Activated naive CD4-positive, alpha-beta T cell treated with anti-CD3 and anti-CD28 coated beads, Interleukin-2, amount 50 U/mL, for 24 hours (primary cell): ENCODE results near the gene MT1E.
A peak's percentile ranks its signal among the peaks of the same experiment; 100 is the strongest.

Source experiments
- H3K27ac Mint-ChIP-seq: one replicate; pipeline ENCODE4 v1.8.0; 2021; ENCODE audit warnings: mild to moderate bottlenecking, mixed read lengths
- H3K27me3 Mint-ChIP-seq: one replicate; pipeline ENCODE4 v1.8.0; 2021; ENCODE audit warnings: mixed read lengths
- H3K36me3 Mint-ChIP-seq: one replicate; pipeline ENCODE4 v1.8.0; 2021; ENCODE audit warnings: mixed read lengths
- H3K4me1 Mint-ChIP-seq: one replicate; pipeline ENCODE4 v1.8.0; 2021; ENCODE audit warnings: mixed read lengths
- H3K4me3 Mint-ChIP-seq: one replicate; pipeline ENCODE4 v1.8.0; 2021; ENCODE audit warnings: mild to moderate bottlenecking, mixed read lengths
- H3K9me3 Mint-ChIP-seq: one replicate; pipeline ENCODE4 v1.8.0; 2021; ENCODE audit warnings: mixed read lengths

Gene MT1E

DNA sequence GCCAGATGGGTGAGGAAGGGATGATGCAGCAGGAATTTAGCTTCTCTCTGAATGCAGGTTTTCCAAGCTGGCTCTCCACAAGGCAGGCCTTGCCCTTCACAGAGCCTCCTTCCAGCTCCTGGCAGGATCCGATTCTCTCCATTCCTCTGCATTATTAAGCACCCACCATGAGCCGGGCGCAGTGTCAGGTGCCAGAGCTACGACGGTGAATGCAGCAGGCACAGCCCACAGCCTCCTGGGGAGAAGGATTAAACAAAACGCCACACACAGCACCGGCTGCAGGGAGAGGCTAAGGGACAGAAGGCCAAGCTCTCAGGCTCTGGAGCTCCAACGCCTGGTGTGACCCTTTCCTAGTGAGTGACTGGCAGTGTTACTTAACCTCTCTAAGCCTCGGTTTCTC lies 24.3 kb upstream of the MT1E start:
- no peaks in the 10 kb centered on the region for H3K27me3 Mint-ChIP-seq
- no peak overlapping the region for H3K27ac Mint-ChIP-seq
- no peak overlapping the region for H3K4me3 Mint-ChIP-seq
- no peaks in the 10 kb centered on the region for H3K36me3 Mint-ChIP-seq
- no peaks in the 10 kb centered on the region for H3K9me3 Mint-ChIP-seq
- peaks cover 8% of the 10 kb centered on the region for H3K4me1 Mint-ChIP-seq

DNA sequence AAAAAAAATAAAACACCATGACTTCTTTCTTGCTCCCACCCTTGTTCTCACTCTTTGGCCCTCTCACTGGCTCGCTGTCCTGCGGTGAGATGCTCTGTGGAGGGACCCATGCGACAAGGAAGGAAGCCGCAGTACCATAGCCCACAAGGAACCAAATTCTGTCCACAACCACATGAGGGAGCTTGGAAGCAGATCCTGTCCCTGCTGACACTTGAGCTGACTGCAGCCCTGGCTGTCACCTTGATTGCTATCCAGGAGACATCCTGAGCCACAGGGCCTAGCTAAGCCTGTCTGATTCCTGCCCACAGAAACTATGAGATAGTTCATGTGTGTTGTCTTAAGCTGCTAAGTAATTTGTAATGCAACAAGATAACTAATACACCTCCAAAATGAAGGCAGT lies 22.0 kb upstream of the MT1E start:
- Mint-ChIP-seq H3K27me3 (no peaks in the 10 kb centered on the region), H3K9me3 (no peaks in the 10 kb centered on the region), H3K4me1 (peaks cover 26% of the 10 kb centered on the region)

DNA sequence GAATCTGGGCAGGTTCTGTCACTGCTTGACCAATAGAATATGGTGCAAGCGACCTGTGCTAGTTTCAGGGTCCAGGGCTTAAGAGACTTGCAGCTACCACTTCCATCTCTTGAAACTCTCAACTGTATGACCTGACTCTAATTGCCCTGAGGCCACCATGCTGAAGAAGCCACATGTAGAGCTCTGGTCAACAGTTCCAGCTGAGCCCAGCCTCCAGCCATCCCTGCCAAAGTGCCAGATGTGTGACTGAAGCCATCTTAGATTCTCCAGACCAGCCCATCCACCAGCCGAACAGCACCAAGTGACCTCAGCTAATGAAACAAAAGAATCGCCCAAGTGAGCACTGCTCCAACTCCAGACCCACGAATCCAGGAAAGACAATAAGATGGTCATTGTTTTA lies 20.6 kb upstream of the MT1E start:
- H3K9me3 Mint-ChIP-seq, result no peaks in the 10 kb centered on the region
- no peaks in the 10 kb centered on the region for H3K36me3 Mint-ChIP-seq

More for the DNA sequence above, 22.0 kb upstream of the MT1E start:
- Mint-ChIP-seq H3K36me3 (no peaks in the 10 kb centered on the region), H3K4me3 (no peak overlapping the region), H3K27ac (no peak overlapping the region)

DNA sequence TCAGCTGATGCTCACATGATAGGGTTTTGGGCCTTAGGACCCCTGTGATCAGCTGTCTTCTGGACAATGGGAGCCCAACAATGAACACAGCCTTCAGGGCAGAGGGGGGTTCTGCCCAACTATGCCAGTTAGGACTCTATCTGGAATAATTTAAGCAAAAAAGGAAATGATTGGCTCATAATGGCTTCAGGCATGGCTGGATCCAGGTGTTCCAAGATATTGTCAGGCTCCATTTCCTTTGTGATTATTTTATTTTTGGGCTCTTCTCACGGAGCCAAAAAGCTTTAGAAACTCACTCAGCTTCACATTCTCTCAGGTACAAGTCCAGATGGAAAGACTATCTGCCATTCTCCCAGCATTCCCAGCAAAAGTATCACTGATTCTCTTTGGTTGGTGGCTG lies 20.1 kb upstream of the MT1E start:
- no peak overlapping the region for H3K27ac Mint-ChIP-seq
- H3K27me3 Mint-ChIP-seq, result no peaks in the 10 kb centered on the region
- no peak overlapping the region for H3K4me3 Mint-ChIP-seq
- peaks cover 34% of the 10 kb centered on the region for H3K4me1 Mint-ChIP-seq
- no peaks in the 10 kb centered on the region for H3K36me3 Mint-ChIP-seq
- H3K9me3 Mint-ChIP-seq, result no peaks in the 10 kb centered on the region

More for the DNA sequence above, 20.6 kb upstream of the MT1E start:
- Mint-ChIP-seq H3K4me3 (no peak overlapping the region), H3K27me3 (no peaks in the 10 kb centered on the region), H3K27ac (no peak overlapping the region), H3K4me1 (peaks cover 32% of the 10 kb centered on the region)

DNA sequence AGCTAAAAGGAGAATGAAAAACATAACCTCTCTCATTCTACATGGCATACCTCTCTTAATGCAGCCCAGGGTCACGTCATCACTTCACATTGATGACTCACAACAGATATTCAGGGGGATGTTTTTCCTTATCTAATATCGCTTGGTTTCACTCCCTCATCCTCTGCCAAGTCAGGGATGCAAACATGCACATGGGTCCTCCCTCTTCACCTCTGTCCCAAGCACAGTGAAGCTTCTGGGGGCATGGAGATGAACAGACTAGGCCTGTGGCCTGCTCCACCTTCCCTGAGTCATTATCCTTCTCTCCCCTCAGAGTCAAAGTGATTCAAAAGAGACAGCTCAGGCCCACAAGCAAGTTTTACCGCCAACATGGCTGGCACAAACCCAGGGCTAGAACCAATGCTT lies 19.5 kb upstream of the MT1E start:
- Mint-ChIP-seq H3K27ac (peak overlapping the region; percentile 32), H3K4me3 (no peak overlapping the region)

DNA sequence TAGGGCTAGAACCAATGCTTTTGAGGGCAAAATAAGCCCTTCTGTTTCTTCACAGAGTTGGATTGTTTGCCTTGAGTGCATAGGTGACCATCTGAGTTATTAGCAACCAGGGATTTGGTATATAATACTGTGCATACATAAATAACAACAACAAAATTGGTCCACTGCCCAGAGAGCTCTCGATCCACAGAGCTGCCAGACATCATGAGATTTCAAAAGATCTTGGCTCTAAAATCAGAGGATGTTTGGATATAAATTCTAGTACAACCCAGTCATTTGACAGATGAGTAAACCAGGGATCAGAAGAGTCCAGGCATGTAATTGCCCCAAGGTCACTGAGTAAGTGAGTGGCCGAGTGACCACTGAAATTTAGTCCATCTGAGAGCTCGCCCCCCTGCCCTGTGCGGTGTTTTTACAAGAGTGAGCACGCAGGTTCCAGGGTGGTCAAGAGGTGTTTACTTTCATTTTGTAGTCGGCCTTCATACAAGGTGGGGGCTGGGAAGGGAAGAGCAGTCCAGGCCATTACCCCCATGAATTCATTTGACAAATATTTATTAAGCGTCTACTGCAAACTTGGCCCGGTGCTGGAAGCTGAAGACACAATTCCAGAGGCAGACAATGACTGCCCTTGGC lies 19.0 kb upstream of the MT1E start:
- H3K4me1 Mint-ChIP-seq, result peaks cover 44% of the 10 kb centered on the region
- H3K9me3 Mint-ChIP-seq, result no peaks in the 10 kb centered on the region
- no peaks in the 10 kb centered on the region for H3K36me3 Mint-ChIP-seq
- no peaks in the 10 kb centered on the region for H3K27me3 Mint-ChIP-seq
- H3K27ac Mint-ChIP-seq, result peak overlapping the region; percentile 83
- H3K4me3 Mint-ChIP-seq, result peak overlapping the region; percentile 75

More for the DNA sequence above, 19.5 kb upstream of the MT1E start:
- no peaks in the 10 kb centered on the region for H3K27me3 Mint-ChIP-seq
- H3K36me3 Mint-ChIP-seq, result no peaks in the 10 kb centered on the region
- peaks cover 38% of the 10 kb centered on the region for H3K4me1 Mint-ChIP-seq
- no peaks in the 10 kb centered on the region for H3K9me3 Mint-ChIP-seq

DNA sequence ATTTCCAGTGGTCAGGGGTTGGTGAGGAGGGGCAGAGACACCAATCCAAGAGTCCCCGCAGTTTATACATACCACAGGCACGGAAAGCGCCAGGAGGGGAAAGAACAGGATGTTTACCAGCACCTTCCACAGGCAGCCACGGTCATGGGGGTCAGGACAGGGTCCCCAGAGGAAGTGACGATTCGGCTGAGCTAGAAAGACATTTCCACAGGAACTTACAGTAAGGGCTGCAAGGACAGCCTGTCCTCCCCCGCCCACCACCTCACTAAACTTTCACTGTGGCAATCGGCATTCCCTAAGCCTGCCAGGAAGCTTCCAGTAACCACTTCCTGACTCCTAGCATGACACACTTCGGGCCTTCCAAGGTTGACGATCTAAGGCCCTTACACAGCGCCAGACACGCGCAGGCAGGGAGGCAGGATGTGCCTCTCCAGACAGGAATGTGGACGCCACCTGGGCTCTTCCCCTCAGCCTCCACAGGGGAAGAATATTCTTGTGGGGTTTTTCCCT lies 18.4 kb upstream of the MT1E start:
- no peaks in the 10 kb centered on the region for H3K27me3 Mint-ChIP-seq
- peak overlapping the region; percentile 75 for H3K4me3 Mint-ChIP-seq
- no peaks in the 10 kb centered on the region for H3K36me3 Mint-ChIP-seq
- H3K27ac Mint-ChIP-seq, result peak overlapping the region; percentile 83
- H3K4me1 Mint-ChIP-seq, result peaks cover 44% of the 10 kb centered on the region
- no peaks in the 10 kb centered on the region for H3K9me3 Mint-ChIP-seq

DNA sequence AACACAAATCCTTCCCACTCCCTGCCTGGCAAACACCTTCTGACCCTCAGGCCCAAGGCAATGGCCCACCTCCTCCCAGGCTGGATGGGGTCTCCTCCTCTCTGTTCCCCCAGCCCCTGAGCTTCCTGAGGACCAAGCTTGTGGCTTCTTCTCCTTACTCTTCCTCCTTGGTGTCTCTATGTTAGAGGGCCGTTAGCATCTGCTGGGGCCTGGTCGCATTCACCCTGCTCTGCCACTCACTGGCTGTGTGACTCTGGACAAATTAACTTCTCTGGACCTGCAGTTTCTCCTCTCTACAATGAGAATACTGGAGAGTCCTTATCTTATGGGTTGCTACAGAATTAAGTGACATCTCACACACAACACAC lies 17.9 kb upstream of the MT1E start:
- Mint-ChIP-seq H3K9me3 (no peaks in the 10 kb centered on the region), H3K27me3 (no peaks in the 10 kb centered on the region), H3K4me3 (peak overlapping the region; percentile 75), H3K27ac (peak overlapping the region; percentile 93), H3K36me3 (no peaks in the 10 kb centered on the region), H3K4me1 (peaks cover 49% of the 10 kb centered on the region)

DNA sequence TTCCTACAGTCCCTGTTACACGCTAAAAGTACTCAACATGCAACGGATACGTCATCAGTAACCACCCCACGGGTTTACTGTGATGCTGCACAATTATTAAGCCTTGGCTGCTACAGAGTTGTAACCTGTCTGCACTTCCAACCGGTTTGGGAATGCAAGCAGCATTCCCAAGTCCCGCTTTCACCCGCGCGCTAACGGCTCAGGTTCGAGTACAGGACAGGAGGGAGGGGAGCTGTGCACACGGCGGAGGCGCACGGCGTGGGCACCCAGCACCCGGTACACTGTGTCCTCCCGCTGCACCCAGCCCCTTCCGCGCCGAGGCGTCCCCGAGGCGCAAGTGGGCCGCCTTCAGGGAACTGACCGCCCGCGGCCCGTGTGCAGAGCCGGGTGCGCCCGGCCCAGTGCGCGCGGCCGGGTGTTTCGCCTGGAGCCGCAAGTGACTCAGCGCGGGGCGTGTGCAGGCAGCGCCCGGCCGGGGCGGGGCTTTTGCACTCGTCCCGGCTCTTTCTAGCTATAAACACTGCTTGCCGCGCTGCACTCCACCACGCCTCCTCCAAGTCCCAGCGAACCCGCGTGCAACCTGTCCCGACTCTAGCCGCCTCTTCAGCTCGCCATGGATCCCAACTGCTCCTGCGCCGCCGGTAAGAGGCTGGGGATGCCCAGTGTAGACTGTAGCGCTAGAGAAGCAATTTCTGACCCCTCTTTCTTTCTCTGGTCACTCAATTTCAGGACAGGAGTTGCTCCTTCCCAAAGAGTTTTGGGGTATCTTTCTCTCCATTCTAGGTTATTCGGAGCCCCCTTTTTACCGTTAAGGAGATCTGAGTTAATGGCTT lies 17.3 kb upstream of the MT1E start, which contains the start of gene MT2A:
TSS of gene MT2A (plus strand) at position 542 of the 833 bp plus-strand sequence. CDS start at position 614, 72 bp downstream.
- Mint-ChIP-seq H3K9me3 (no peaks in the 10 kb centered on the region), H3K27me3 (no peaks in the 10 kb centered on the region), H3K36me3 (no peaks in the 10 kb centered on the region), H3K4me1 (peaks cover 52% of the 10 kb centered on the region), H3K27ac (peak within 1 kb of the TSS; percentile 95), H3K4me3 (peak within 1 kb of the TSS; percentile 92)

DNA sequence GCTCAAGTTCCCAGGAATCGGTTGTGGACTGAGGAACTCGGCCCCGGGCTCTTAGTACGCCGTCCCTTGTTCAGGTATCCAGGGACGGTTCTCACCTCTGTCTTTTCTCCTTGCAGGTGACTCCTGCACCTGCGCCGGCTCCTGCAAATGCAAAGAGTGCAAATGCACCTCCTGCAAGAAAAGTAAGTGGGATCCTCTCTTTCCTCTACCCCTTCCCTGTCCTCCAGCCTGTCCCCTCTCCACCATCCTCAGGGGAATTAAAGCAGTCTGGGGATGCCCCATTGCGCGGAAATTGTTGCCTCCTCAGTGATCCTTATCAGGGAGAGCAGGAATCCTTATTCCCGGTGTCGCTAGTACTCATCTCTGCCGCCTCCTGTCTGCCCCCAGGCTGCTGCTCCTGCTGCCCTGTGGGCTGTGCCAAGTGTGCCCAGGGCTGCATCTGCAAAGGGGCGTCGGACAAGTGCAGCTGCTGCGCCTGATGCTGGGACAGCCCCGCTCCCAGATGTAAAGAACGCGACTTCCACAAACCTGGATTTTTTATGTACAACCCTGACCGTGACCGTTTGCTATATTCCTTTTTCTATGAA lies 16.6 kb upstream of the MT1E start:
- H3K27ac Mint-ChIP-seq, result peak overlapping the region; percentile 95
- H3K36me3 Mint-ChIP-seq, result no peaks in the 10 kb centered on the region
- H3K27me3 Mint-ChIP-seq, result no peaks in the 10 kb centered on the region
- H3K4me1 Mint-ChIP-seq, result peaks cover 60% of the 10 kb centered on the region
- peak overlapping the region; percentile 92 for H3K4me3 Mint-ChIP-seq
- no peaks in the 10 kb centered on the region for H3K9me3 Mint-ChIP-seq

DNA sequence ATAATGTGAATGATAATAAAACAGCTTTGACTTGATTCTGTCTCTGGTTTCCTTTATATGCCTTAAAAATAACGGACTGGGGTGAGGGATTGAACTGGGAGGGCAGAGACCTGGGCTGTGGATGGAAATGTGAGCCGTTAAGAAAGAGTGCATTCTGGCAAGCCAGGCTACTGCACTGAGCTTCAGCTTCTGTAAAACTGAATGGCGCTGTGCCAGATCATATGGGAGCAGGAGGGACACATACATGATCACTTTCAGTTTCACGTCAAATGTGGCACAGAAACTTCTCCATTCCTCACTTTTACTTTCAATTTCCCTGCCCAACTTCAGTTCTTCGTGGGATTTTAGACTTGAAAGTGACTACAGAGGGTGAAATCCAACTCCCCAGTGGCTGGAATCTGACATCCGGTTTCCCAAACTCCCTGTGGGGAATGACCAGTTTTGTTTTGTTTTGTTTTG lies 16.1 kb upstream of the MT1E start:
- Mint-ChIP-seq H3K36me3 (no peaks in the 10 kb centered on the region), H3K4me1 (peaks cover 65% of the 10 kb centered on the region), H3K9me3 (no peaks in the 10 kb centered on the region), H3K4me3 (peak overlapping the region; percentile 92), H3K27ac (peak overlapping the region; percentile 95), H3K27me3 (no peaks in the 10 kb centered on the region)

DNA sequence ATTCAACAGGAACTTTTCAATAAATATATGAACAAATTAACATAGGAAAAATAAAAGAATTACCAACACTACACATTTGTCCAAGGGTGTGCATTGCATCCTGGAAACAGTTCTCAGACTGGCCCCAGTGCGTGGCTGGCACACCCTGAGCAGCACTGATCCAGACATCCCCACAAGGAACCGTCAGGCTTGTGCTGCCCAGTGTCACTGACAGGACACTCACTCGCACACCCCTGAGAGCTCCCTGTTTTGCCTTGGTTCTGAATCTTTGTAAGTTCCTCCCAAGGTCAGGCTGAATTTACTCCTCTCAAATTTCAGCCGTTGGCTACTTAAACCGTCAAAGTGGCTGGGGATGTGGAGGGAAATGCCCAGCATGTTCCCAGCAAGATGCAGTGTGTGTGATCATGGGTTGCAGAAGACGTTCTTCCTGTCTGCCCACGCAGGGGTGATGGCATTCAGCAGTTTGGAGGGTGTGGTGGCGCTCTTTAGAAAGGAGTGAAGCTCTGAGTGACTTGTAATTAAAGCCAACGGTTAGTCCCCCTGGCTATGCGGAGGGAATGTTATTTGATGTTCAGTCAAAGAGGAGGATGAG lies 15.5 kb upstream of the MT1E start:
- no peaks in the 10 kb centered on the region for H3K9me3 Mint-ChIP-seq
- peaks cover 70% of the 10 kb centered on the region for H3K4me1 Mint-ChIP-seq
- peak overlapping the region; percentile 92 for H3K4me3 Mint-ChIP-seq
- no peaks in the 10 kb centered on the region for H3K36me3 Mint-ChIP-seq
- peak overlapping the region; percentile 95 for H3K27ac Mint-ChIP-seq
- H3K27me3 Mint-ChIP-seq, result no peaks in the 10 kb centered on the region

DNA sequence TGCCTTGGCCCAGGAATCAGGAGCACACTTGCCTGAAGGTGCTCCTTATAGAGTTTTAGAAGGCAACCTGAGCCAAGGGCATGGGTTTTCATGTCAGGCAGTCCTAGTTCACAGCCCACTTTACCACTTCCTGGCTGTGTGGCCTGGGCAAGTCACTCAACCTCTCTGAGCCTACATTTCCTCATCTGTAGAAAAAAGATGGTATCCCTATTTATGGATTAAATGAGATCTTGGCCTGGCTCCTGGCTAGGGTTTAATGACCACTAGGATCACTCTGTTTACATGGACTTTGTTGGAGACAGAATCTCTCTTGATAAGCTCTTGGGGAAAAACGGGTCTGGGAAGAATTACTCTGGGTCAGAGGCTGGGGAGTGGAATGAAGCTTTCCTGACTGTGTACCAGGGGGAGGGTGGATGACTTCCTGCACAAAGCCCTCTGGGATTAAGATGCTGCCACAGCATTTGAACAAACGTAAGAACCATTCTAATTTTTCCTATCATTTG lies 14.9 kb upstream of the MT1E start:
- Mint-ChIP-seq H3K9me3 (no peaks in the 10 kb centered on the region), H3K27ac (peak overlapping the region; percentile 95), H3K4me3 (peak overlapping the region; percentile 92), H3K4me1 (peaks cover 74% of the 10 kb centered on the region), H3K36me3 (no peaks in the 10 kb centered on the region), H3K27me3 (no peaks in the 10 kb centered on the region)

DNA sequence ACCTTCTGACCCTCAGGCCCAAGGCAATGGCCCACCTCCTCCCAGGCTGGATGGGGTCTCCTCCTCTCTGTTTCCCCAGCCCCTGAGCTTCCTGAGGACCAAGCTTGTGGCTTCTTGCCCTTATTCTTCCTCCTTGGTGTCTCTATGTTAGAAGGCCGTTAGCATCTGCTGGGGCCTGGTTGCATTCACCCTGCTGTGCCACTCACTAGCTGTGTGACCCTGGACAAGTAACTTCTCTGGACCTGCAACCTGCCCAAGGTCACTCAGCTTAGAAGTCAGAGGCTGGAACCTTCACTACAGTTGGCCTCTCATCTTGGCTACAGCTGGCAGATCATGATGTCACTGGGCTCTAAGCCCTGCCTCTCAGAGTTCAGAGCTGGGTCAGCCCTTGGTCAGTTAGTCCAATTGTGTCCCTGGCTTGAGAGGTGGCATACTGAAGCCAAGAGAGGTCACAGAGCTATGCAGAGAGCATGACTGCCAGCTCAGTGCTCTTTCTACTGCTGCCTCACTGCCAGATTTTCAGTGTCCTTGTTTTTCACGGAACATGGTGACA lies 14.2 kb upstream of the MT1E start:
- H3K4me1 Mint-ChIP-seq, result peaks cover 70% of the 10 kb centered on the region
- H3K27me3 Mint-ChIP-seq, result no peaks in the 10 kb centered on the region
- peak overlapping the region; percentile 64 for H3K4me3 Mint-ChIP-seq
- no peaks in the 10 kb centered on the region for H3K36me3 Mint-ChIP-seq
- no peaks in the 10 kb centered on the region for H3K9me3 Mint-ChIP-seq
- H3K27ac Mint-ChIP-seq, result peak overlapping the region; percentile 95

DNA sequence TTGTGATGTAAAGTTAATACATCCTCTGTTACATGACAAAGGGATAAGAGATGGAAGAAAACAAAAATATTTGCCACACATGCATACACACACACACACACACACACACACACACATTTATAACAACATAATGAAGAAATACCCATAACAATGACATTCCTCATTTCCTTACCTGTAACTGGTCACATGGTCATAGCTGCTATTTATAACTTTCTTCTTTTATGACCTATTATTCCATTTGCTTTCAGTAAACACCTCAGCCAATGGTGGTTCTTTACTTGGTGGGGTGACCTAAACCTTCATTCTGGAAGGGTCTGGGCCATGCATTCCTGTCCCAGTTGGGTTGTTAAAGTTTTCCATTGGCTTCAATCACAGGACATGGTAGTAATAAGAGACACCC lies 11.9 kb upstream of the MT1E start:
- peaks cover 63% of the 10 kb centered on the region for H3K4me1 Mint-ChIP-seq

More for the DNA sequence above, 11.9 kb upstream of the MT1E start:
- Mint-ChIP-seq H3K27me3 (peaks cover 3% of the 10 kb centered on the region), H3K9me3 (no peaks in the 10 kb centered on the region), H3K4me3 (peak overlapping the region; percentile 16), H3K36me3 (no peaks in the 10 kb centered on the region), H3K27ac (peak overlapping the region; percentile 42)
